Activated T-cell treated with anti-CD3 and anti-CD28 coated beads for 48 hours (primary cell): ENCODE data around the gene TNIK.

ENCODE experiments used
- DNase-seq: peaks from one replicate; pipeline ENCODE4 v3.0.0-alpha.2; 2020; ENCODE audit warnings: low read depth

Gene TNIK

DNA sequence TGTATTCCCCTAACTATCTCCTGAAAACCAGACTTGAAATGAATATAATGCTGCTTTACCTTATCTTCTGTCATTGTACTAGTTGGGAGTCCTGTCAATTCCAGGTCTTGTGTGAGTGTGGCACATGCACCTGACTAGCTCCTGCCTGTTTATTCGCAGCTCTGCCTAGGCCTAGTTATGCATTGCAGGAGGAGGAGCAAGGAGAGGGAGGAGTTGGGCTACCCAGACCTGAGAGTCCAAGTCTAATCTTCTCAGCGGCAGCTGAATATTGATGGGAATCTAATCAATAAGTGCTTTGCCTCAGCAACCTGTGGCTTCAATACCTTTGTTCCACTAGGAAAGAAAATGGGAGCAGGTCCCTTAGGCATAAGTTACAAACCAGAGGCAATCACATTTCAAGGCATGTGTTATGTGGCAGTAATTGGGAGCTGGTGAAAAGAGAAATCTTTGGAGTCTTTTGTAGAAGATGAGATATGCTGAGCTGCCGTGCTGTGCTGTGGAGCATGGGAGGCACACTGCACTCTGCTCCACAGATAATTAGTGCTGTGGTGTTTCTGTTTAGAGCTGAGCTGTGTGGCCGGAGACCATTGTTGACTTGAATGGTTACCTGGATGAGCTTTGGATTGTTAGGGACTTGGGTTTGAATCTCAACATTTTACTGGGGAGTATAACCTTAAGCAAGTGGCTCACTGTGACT, 433.5 kb downstream of the TNIK start, which contains the start of gene SLC2A2:
TSS of gene SLC2A2 (minus strand) at position 124 of the 697 bp plus-strand sequence. CDS start at position 74, 50 bp downstream.
- DNase-seq = no peak

DNA sequence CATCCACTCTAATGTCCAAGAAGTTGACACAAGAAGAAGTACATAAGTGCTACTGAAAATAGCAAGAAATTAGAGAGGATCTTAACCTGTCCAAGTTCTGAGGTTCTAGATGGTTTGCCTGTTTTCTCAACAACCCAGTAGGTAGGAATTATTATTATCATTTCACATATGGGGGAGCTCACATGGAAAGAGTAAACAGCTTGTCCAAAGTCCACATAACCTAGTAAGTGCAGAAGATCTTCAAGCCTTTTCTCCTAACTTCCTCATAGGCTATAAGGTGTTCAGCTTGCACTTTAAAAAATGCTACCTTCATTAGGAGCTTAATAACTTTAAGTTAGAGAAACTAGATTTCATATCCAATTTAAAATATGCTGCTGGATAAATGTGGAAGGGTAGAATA, 436.6 kb downstream of the TNIK start:
- DNase-seq = no peak

DNA sequence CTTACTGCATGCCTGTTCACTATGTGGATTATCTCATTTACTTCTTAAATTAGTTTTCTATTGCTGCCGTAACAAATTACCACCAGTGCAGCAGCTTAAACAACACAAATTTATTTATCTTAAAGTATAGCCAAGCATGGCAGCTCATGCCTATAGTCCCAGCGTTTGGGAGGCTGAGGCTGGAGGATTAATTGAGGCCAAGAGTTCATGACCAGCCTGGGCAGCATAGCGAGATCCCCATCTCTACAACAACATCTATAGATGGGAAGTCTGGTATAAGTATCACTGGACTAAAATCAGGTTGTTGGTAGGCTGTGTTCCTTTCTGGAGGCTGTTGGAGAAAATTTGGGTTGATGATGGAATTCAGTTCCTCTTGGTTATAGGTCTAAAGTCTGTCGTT, 438.8 kb downstream of the TNIK start:
- DNase-seq = no peak

DNA sequence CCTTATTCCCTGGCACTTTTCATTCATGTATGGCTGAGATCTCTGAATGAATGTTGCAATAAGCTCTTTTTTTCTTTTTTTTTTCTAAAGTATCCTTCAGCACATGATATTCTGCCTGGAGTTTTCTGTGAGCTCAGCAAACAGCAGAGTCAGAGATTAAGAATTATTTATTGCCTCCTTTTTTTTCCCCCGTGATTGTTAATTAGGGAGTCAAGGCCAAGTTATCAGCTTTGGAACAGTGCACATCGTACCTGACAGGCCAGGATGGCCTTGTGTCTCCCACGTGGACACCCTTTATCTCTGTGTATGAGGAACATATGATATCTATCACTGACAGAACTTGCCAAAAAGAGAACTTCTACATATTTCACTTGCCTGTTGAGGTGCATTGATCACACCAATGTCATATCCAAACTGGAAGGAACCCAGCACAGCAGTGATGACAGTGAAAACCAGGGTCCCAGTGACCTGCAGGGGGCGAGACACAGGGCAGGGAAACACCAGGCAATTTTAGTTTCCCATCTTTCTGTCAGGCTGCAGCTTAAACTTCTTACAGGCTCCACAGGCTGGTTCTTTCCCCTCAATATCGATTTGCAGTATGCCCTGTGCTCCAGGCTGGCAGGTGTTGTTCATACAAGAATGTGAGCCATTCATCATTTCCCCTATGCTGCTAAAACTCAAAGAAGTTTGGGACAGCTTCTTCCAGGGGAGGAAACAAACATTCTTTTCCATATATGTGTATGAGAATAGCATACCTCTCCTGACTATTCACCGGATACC, 441.9 kb downstream of the TNIK start:
- no peak for DNase-seq

DNA sequence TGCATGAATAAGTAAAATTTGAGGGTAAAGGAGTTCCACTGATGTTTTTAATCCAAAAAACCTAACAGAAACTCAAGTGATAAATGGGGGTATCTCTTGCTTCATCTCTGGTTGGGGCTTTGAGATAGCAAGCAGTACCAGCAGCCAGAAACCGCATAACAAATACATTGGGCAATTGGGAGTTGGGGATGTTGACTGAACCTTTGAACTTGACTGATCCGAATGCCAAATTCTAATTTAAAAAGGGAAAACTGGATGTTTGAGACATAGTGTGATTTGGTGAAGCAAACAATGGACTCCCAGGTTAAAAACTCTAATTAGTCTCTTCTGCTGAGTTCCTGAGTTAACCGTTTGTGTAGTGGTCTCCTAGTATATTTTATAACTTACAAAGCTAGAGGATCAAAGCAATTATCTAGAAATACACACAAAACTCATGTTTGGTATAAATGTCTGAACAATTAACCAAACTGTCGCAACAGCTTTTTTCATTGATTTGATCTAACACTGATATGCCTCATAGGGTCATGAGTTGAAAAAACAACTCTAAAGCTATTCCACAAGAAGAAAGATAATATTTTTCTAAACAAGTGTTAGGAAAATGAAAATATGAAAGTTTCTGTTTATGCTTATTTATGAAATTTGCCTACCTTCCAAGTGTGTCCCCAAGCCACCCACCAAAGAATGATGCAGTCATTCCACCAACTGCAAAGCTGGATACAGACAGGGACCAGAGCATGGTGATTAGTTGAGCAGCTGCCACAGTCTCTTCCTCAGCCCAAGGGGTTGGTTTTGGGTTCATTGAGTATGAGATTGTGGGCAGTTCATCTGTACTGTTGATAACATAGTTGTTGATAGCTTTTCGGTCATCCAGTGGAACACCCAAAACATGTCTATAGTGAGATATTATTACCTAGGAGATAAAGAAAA, 446.1 kb downstream of the TNIK start:
- no peak for DNase-seq

DNA sequence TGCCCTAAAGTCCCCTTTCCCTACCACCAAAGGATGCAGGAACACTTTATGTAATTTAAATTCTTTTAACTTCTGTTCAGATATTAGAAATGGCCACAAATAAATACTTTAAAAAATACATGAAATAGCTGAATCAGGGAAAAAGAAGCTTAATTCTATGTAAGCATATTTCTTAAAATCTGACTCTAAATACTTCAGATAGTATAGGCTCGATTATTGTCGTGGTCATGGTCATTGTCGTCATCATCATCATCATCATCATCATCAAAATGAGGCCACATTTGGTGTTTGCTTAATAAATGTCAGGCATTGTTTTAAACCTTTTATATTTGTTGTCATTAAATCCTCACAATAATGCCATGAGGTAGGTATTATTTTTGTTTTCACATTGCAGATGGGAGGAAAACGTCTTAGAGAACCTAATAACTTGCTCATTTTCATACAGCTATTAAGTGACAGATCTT, 448.3 kb downstream of the TNIK start:
- DNase-seq = no peak
